HL-60 (cell line): ENCODE results near the gene AKAP13.

Source experiments
- DNase-seq, 2 experiments: peaks; one replicate each; pipeline ENCODE4 v3.0.0-alpha.2; 2010 to 2020; ENCODE audit warnings: low read depth in 1 of 2, low spot score in 1 of 2
- H3K27ac ChIP-seq: fragments of 250-450 bp; sonication (Bioruptor Pico); replicated peaks from 2 replicates; pipeline ENCODE4 v1.5.1; 2020; ENCODE audit warnings: mild to moderate bottlenecking, moderate library complexity
- H3K27me3 ChIP-seq: fragments of 250-450 bp; sonication (Bioruptor Pico); 2 replicates; pipeline ENCODE4 v1.5.1; 2021; ENCODE audit warnings: mild to moderate bottlenecking, moderate library complexity; ENCODE audit not compliant: insufficient read depth, poor library complexity, severe bottlenecking
- H3K4me3 ChIP-seq: replicated peaks from 2 replicates; pipeline ENCODE4 v1.5.1; 2011; ENCODE audit warnings: mild to moderate bottlenecking, control low read depth, low read length; ENCODE audit not compliant: insufficient read depth
- CTCF ChIP-seq: IDR thresholded peaks from one replicate; pipeline ENCODE4 v1.5.1; 2011; ENCODE audit warnings: low read length, control low read depth, inconsistent platforms; ENCODE audit not compliant: insufficient read depth
- GABPA ChIP-seq: IDR thresholded peaks from 2 replicates; pipeline ENCODE4 v1.6.1; 2012; ENCODE audit warnings: low read depth
- POLR2AphosphoS5 ChIP-seq: IDR thresholded peaks from 2 replicates; pipeline ENCODE4 v1.6.1; 2012; ENCODE audit warnings: low read depth
- REST ChIP-seq: IDR thresholded peaks from 2 replicates; pipeline ENCODE4 v1.6.1; 2012; ENCODE audit warnings: low read depth; ENCODE audit not compliant: insufficient replicate concordance
- SPI1 ChIP-seq: IDR thresholded peaks from 2 replicates; pipeline ENCODE4 v1.6.1; 2012; ENCODE audit warnings: low read depth, mild to moderate bottlenecking, borderline replicate concordance

The AKAP13 gene

GRCh38 chr15:85488997-85489396, 108.6 kb downstream of the AKAP13 start:
- no peaks in the 10 kb centered on the region for H3K27me3 ChIP-seq
- no peak overlapping the region for H3K27ac ChIP-seq
- DNase-seq = no peak
- H3K4me3 ChIP-seq = no peak overlapping the region
- TF ChIP-seq CTCF = no peak
- no peak for TF ChIP-seq GABPA
- TF ChIP-seq POLR2AphosphoS5 = no peak
- TF ChIP-seq SPI1 = no peak
- TF ChIP-seq REST = no peak

GRCh38 chr15:85489773-85490493, 109.5 kb downstream of the AKAP13 start:
- no peaks in the 10 kb centered on the region for H3K27me3 ChIP-seq
- no peak overlapping the region for H3K4me3 ChIP-seq
- H3K27ac ChIP-seq = no peak overlapping the region
- TF ChIP-seq SPI1 (no peak), CTCF (no peak), REST (no peak), POLR2AphosphoS5 (no peak), GABPA (no peak)
- no peak for DNase-seq

GRCh38 chr15:85490856-85491255, 110.5 kb downstream of the AKAP13 start:
- TF ChIP-seq POLR2AphosphoS5 = no peak
- TF ChIP-seq SPI1 = no peak
- TF ChIP-seq CTCF = no peak
- no peak for TF ChIP-seq GABPA
- no peak for TF ChIP-seq REST
- H3K27ac ChIP-seq = no peak overlapping the region

More at GRCh38 chr15:85490856-85491255, 110.5 kb downstream of the AKAP13 start:
- DNase-seq = peak in 1 of 2 experiments; percentile 4
- Histone ChIP-seq H3K4me3 (no peak overlapping the region), H3K27me3 (no peaks in the 10 kb centered on the region)
